ENCODE measurements around the gene OR6S1. TPM values are rescaled to one million over a fixed set of nuclear protein-coding genes. Genes with fewer than 3 reads are reported as not detected.
A peak's percentile ranks its signal among the peaks of the same experiment; 100 is the strongest.

OR6S1 gene
- total RNA-seq, 1 donor: not detected

DNA sequence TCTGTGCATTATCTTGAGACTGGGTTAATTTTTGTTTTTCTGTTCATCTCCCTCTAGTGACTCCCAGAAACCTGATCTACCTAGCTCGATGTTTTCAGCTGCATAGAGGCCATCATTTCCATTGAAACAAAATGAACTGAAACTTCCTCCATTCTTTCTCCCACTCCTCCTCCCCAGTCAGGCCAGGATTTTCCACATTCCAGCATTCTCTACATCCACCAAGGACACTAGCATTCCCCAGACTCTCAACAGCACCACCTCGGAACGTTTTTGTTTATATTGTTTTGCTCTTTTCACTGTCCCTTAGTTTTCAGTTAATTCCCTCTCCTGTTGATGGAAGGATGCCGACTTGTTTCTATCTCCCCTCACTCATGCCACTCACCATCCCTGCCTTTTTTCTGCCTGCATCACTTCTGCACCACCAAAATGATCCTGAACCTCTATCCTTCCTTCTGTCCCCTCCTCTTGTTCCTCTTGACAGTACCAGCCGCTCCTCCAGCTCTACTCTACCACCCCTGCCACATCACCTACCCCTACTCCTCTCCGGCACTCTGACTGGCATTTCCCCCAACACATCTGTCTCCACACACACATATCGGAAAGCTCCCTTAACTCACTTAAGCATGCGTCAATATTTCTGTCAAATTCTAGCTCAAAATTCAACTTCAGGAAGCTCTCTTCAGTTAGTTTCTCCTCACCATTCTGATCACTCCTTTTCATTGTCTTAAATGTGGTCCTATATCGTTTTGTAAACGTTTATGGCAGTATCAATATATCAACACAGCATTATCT, 13.2 kb downstream of the OR6S1 start:
- Histone ChIP-seq H3K4me3 (ENCODE audit: insufficient read depth, low read length) (no peak overlapping the region), H3K4me2 (ENCODE audit: insufficient read depth, low read length) (peak overlapping the region; percentile 37), H3K9me3 (ENCODE audit: low read depth, low read length) (no peaks in the 10 kb centered on the region), H2AFZ (ENCODE audit: low read length) (no peak overlapping the region), H3K36me3 (ENCODE audit: insufficient read depth, low read length) (no peaks in the 10 kb centered on the region), H3K4me1 (ENCODE audit: insufficient read depth, low read length) (peaks cover 47% of the 10 kb centered on the region), H4K20me1 (ENCODE audit: insufficient read depth, low read length) (no peaks in the 10 kb centered on the region), H3K27ac (ENCODE audit: low read depth, low read length) (no peak overlapping the region), H3K79me2 (ENCODE audit: insufficient read depth, low read length) (no peaks in the 10 kb centered on the region), H3K27me3 (ENCODE audit: insufficient read depth, low read length) (peaks cover 26% of the 10 kb centered on the region)
- TF ChIP-seq, protein P1, sequence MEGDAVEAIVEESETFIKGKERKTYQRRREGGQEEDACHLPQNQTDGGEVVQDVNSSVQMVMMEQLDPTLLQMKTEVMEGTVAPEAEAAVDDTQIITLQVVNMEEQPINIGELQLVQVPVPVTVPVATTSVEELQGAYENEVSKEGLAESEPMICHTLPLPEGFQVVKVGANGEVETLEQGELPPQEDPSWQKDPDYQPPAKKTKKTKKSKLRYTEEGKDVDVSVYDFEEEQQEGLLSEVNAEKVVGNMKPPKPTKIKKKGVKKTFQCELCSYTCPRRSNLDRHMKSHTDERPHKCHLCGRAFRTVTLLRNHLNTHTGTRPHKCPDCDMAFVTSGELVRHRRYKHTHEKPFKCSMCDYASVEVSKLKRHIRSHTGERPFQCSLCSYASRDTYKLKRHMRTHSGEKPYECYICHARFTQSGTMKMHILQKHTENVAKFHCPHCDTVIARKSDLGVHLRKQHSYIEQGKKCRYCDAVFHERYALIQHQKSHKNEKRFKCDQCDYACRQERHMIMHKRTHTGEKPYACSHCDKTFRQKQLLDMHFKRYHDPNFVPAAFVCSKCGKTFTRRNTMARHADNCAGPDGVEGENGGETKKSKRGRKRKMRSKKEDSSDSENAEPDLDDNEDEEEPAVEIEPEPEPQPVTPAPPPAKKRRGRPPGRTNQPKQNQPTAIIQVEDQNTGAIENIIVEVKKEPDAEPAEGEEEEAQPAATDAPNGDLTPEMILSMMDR (IDR thresholded peaks at IDR 0.05; ENCODE audit: extremely low read depth, low read depth, low read length): no peak
- DNase-seq (ENCODE audit: insufficient read length, low spot score, missing footprints): no peak

- no peaks in the 10 kb centered on the region for H3K9me3 ChIP-seq (ENCODE audit: low read depth, low read length)
- no peak for DNase-seq (ENCODE audit: insufficient read length, low spot score, missing footprints)
- no peaks in the 10 kb centered on the region for H4K20me1 ChIP-seq (ENCODE audit: insufficient read depth, low read length)
- no peak overlapping the region for H3K27ac ChIP-seq (ENCODE audit: low read depth, low read length)
- no peaks in the 10 kb centered on the region for H3K36me3 ChIP-seq (ENCODE audit: insufficient read depth, low read length)
- H3K4me2 ChIP-seq (ENCODE audit: insufficient read depth, low read length): peak overlapping the region; percentile 37
- H3K4me1 ChIP-seq (ENCODE audit: insufficient read depth, low read length): peaks cover 48% of the 10 kb centered on the region
- peaks cover 26% of the 10 kb centered on the region for H3K27me3 ChIP-seq (ENCODE audit: insufficient read depth, low read length)
- H3K4me3 ChIP-seq (ENCODE audit: insufficient read depth, low read length): no peak overlapping the region
- H3K79me2 ChIP-seq (ENCODE audit: insufficient read depth, low read length): no peaks in the 10 kb centered on the region
- H2AFZ ChIP-seq (ENCODE audit: low read length): no peak overlapping the region
- TF ChIP-seq, protein P1 (IDR thresholded peaks at IDR 0.05; ENCODE audit: extremely low read depth, low read depth, low read length): no peak
Measured at GRCh38 chr14:20627346-20628027, 14.0 kb downstream of the OR6S1 start.

DNA sequence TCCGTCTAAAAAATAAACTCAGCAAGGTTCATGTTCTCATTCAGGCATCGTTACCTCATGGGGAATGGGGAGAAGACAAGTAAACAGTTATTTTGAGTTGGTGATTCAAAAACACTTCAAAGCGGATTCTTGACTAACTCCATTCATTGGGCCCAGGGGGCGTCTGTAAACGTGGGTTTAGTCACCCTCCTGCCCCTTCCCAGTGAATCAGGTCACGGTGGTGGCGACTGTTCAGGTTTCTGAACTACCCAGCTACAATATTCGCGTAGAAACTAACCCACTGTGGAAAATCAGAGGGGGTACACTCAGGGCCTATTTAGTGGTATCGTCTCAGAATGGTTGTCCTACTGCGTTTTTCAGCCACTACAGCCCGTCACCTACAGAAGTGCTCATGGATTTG, 15.2 kb downstream of the OR6S1 start:
- DNase-seq (ENCODE audit: insufficient read length, low spot score, missing footprints): no peak
- H4K20me1 ChIP-seq (ENCODE audit: insufficient read depth, low read length): no peaks in the 10 kb centered on the region
- peaks cover 26% of the 10 kb centered on the region for H3K27me3 ChIP-seq (ENCODE audit: insufficient read depth, low read length)
- H3K4me2 ChIP-seq (ENCODE audit: insufficient read depth, low read length): peak overlapping the region; percentile 96
- TF ChIP-seq, protein P1 (IDR thresholded peaks at IDR 0.05; ENCODE audit: extremely low read depth, low read depth, low read length): no peak
- H3K27ac ChIP-seq (ENCODE audit: low read depth, low read length): no peak overlapping the region
- peaks cover 38% of the 10 kb centered on the region for H3K4me1 ChIP-seq (ENCODE audit: insufficient read depth, low read length)
- no peaks in the 10 kb centered on the region for H3K36me3 ChIP-seq (ENCODE audit: insufficient read depth, low read length)
- H2AFZ ChIP-seq (ENCODE audit: low read length): no peak overlapping the region
- peak overlapping the region; percentile 56 for H3K4me3 ChIP-seq (ENCODE audit: insufficient read depth, low read length)
- H3K9me3 ChIP-seq (ENCODE audit: low read depth, low read length): no peaks in the 10 kb centered on the region
- no peaks in the 10 kb centered on the region for H3K79me2 ChIP-seq (ENCODE audit: insufficient read depth, low read length)

- H3K4me1 ChIP-seq (ENCODE audit: insufficient read depth, low read length): peaks cover 29% of the 10 kb centered on the region
- peaks cover 20% of the 10 kb centered on the region for H3K27me3 ChIP-seq (ENCODE audit: insufficient read depth, low read length)
- H3K4me3 ChIP-seq (ENCODE audit: insufficient read depth, low read length): peak overlapping the region; percentile 74
- H3K36me3 ChIP-seq (ENCODE audit: insufficient read depth, low read length): no peaks in the 10 kb centered on the region
- no peaks in the 10 kb centered on the region for H4K20me1 ChIP-seq (ENCODE audit: insufficient read depth, low read length)
- peak overlapping the region; percentile 83 for H2AFZ ChIP-seq (ENCODE audit: low read length)
- H3K4me2 ChIP-seq (ENCODE audit: insufficient read depth, low read length): peak overlapping the region; percentile 96
- no peaks in the 10 kb centered on the region for H3K79me2 ChIP-seq (ENCODE audit: insufficient read depth, low read length)
- TF ChIP-seq, protein P1 (IDR thresholded peaks at IDR 0.05; ENCODE audit: extremely low read depth, low read depth, low read length): no peak
- H3K9me3 ChIP-seq (ENCODE audit: low read depth, low read length): no peaks in the 10 kb centered on the region
- peak; percentile 78 for DNase-seq (ENCODE audit: insufficient read length, low spot score, missing footprints)
- H3K27ac ChIP-seq (ENCODE audit: low read depth, low read length): peak overlapping the region; percentile 21
Measured at GRCh38 chr14:20624495-20625070, 16.9 kb downstream of the OR6S1 start.

Data from osteoblast (primary cell).